ENCODE results near the gene COMMD9.

The COMMD9 gene

DNA sequence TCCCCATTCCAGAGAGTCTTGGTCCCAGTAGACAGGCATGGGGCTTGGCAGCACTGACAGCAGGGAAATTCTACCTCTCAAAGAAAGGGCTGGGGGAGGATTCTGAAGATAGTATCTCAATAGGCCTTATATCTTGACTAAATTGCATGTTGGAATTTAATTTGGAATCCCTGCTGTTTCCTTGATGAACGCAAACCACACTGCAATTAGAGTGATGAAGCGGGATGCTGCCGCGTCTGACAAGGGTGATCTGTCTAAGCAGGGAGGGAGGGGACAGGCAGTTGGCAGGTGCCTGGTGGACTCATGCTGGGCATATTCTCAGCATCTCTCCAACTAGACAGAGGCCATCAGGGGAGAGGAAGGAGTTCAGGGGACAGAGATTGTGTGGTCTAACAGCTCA is 48.4 kb downstream of the COMMD9 start:
- H3K4me3 ChIP-seq (ENCODE audit: low read length, poor library complexity, severe bottlenecking) = no peak overlapping the region
- H3K9me3 ChIP-seq (ENCODE audit: insufficient read depth, low read depth, low read length) = no peaks in the 10 kb centered on the region
- no peak overlapping the region for H3K4me2 ChIP-seq (ENCODE audit: low read depth, low read length, poor library complexity, severe bottlenecking)
- H3K4me1 ChIP-seq (ENCODE audit: insufficient read depth, low read length, poor library complexity, severe bottlenecking) = no peaks in the 10 kb centered on the region
- no peaks in the 10 kb centered on the region for H3K36me3 ChIP-seq (ENCODE audit: insufficient read depth, low read length)
- TF ChIP-seq EZH2phosphoT487 (IDR thresholded peaks at IDR 0.05; ENCODE audit: borderline replicate concordance) = no peak
- TF ChIP-seq, protein P1, sequence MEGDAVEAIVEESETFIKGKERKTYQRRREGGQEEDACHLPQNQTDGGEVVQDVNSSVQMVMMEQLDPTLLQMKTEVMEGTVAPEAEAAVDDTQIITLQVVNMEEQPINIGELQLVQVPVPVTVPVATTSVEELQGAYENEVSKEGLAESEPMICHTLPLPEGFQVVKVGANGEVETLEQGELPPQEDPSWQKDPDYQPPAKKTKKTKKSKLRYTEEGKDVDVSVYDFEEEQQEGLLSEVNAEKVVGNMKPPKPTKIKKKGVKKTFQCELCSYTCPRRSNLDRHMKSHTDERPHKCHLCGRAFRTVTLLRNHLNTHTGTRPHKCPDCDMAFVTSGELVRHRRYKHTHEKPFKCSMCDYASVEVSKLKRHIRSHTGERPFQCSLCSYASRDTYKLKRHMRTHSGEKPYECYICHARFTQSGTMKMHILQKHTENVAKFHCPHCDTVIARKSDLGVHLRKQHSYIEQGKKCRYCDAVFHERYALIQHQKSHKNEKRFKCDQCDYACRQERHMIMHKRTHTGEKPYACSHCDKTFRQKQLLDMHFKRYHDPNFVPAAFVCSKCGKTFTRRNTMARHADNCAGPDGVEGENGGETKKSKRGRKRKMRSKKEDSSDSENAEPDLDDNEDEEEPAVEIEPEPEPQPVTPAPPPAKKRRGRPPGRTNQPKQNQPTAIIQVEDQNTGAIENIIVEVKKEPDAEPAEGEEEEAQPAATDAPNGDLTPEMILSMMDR (conservative IDR thresholded peaks at IDR 0.05; ENCODE audit: low read length) = no peak
- no peaks in the 10 kb centered on the region for H3K9me2 ChIP-seq (replicated peaks; ENCODE audit: low read depth, low read length)
- no peaks in the 10 kb centered on the region for H3K79me2 ChIP-seq (ENCODE audit: insufficient read depth, low read length)
- no peaks in the 10 kb centered on the region for H3K27me3 ChIP-seq (ENCODE audit: insufficient read depth, low read length, poor library complexity, severe bottlenecking)
- no peaks in the 10 kb centered on the region for H4K20me1 ChIP-seq (ENCODE audit: insufficient read depth, low read length, poor library complexity, severe bottlenecking)
- H3F3A ChIP-seq (ENCODE audit: low read depth) = no peaks in the 10 kb centered on the region
- H2AFZ ChIP-seq (ENCODE audit: low read length) = no peak overlapping the region
- H3K9ac ChIP-seq (ENCODE audit: low read depth, low read length, poor library complexity, severe bottlenecking) = no peak overlapping the region

DNA sequence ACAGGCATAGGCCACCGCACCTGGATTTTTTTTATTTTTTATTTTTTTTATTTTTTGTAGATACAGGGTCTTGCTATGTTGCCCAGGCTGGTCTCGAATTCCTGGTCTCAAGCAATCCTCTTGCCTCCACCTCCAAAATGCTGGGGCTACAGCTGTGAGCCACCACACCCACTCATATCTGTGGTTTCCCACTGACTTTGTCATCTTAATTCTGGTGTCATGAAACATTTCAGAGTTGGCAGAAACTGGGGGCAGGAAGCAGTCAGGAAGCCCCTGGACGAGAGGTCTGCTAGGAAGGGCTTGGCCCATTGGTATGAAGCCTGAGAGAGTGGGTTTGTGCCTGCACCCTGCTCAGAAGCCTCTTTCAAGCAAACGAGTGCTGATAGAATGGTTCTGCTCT is 49.1 kb downstream of the COMMD9 start:
- Histone ChIP-seq H3K9ac (ENCODE audit: low read depth, low read length, poor library complexity, severe bottlenecking) (no peak overlapping the region), H3K9me2 (replicated peaks; ENCODE audit: low read depth, low read length) (no peaks in the 10 kb centered on the region), H3K79me2 (ENCODE audit: insufficient read depth, low read length) (no peaks in the 10 kb centered on the region), H3K4me2 (ENCODE audit: low read depth, low read length, poor library complexity, severe bottlenecking) (no peak overlapping the region), H4K20me1 (ENCODE audit: insufficient read depth, low read length, poor library complexity, severe bottlenecking) (no peaks in the 10 kb centered on the region), H3K9me3 (ENCODE audit: insufficient read depth, low read depth, low read length) (no peaks in the 10 kb centered on the region), H3K4me1 (ENCODE audit: insufficient read depth, low read length, poor library complexity, severe bottlenecking) (no peaks in the 10 kb centered on the region), H3K36me3 (ENCODE audit: insufficient read depth, low read length) (no peaks in the 10 kb centered on the region), H3F3A (ENCODE audit: low read depth) (no peaks in the 10 kb centered on the region), H3K27me3 (ENCODE audit: insufficient read depth, low read length, poor library complexity, severe bottlenecking) (no peaks in the 10 kb centered on the region), H3K4me3 (ENCODE audit: low read length, poor library complexity, severe bottlenecking) (no peak overlapping the region), H2AFZ (ENCODE audit: low read length) (no peak overlapping the region)
- TF ChIP-seq EZH2phosphoT487 (IDR thresholded peaks at IDR 0.05; ENCODE audit: borderline replicate concordance) = no peak
- TF ChIP-seq, protein P1 (conservative IDR thresholded peaks at IDR 0.05; ENCODE audit: low read length) = no peak

DNA sequence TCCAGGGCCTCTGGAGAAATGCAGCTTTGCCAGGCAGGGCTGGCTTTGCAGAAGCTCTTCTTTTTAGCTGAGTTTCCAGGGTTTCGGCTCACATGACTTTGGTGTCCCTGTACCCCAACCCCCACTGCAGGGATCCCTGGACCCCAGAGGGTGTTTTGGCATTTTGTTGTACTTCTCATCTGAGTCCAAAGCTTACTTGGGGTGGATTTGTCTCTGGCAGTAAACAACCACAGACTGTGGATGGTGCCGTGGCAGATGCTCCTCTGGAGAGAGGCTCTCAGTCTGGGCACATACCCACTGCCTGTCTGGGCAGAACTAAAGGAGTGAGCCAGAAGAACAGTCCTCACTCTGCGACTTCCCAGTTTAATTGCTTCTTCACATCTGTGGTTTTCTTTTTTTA is 49.6 kb downstream of the COMMD9 start:
- H3F3A ChIP-seq (ENCODE audit: low read depth) = no peaks in the 10 kb centered on the region
- no peaks in the 10 kb centered on the region for H3K9me3 ChIP-seq (ENCODE audit: insufficient read depth, low read depth, low read length)
- no peak overlapping the region for H3K9ac ChIP-seq (ENCODE audit: low read depth, low read length, poor library complexity, severe bottlenecking)
- no peaks in the 10 kb centered on the region for H3K36me3 ChIP-seq (ENCODE audit: insufficient read depth, low read length)
- H3K4me2 ChIP-seq (ENCODE audit: low read depth, low read length, poor library complexity, severe bottlenecking) = no peak overlapping the region
- no peak overlapping the region for H3K4me3 ChIP-seq (ENCODE audit: low read length, poor library complexity, severe bottlenecking)
- H3K4me1 ChIP-seq (ENCODE audit: insufficient read depth, low read length, poor library complexity, severe bottlenecking) = no peaks in the 10 kb centered on the region
- H4K20me1 ChIP-seq (ENCODE audit: insufficient read depth, low read length, poor library complexity, severe bottlenecking) = no peaks in the 10 kb centered on the region
- H3K27me3 ChIP-seq (ENCODE audit: insufficient read depth, low read length, poor library complexity, severe bottlenecking) = no peaks in the 10 kb centered on the region
- no peaks in the 10 kb centered on the region for H3K79me2 ChIP-seq (ENCODE audit: insufficient read depth, low read length)
- no peak overlapping the region for H2AFZ ChIP-seq (ENCODE audit: low read length)
- TF ChIP-seq, protein P1 (conservative IDR thresholded peaks at IDR 0.05; ENCODE audit: low read length) = no peak
- no peak for TF ChIP-seq EZH2phosphoT487 (IDR thresholded peaks at IDR 0.05; ENCODE audit: borderline replicate concordance)
- no peaks in the 10 kb centered on the region for H3K9me2 ChIP-seq (replicated peaks; ENCODE audit: low read depth, low read length)
